HepG2 (cell line): ENCODE results near the gene POLR2J. TPM values are rescaled to one million over a fixed set of nuclear protein-coding genes. Genes with fewer than 3 reads are reported as not detected.

Experiments used
- ATAC-seq: fragments of 200-7000 bp; cut with Tn5 transposase; 3 replicates; pipeline ENCODE4 v1.9.1; 2020; ENCODE audit warnings: mild to moderate bottlenecking, moderate library complexity
- BruUV-seq: library from RNA; stranded (reverse); fragments of 400-500 nt; replicated peaks from 2 replicates; lab custom pipeline; 2021; lab: Mats Ljungman, UMichigan
- CTCF ChIA-PET: fragments of 300-600 bp; formaldehyde crosslinking; extraction: SDS; loops from one replicate; lab custom pipeline; 2021; ENCODE audit warnings: low total read pairs, inconsistent platforms, low intra/inter-chr PET ratio; lab: Yijun Ruan, JAX
- POLR2A ChIA-PET: fragments of 350-600 bp; sonication (Branson Sonifier 250); formaldehyde crosslinking; loops from one replicate; lab custom pipeline; 2020; ENCODE audit warnings: antibody characterized with exemption, inconsistent platforms; lab: Yijun Ruan, JAX
- DNase-seq: peaks from one replicate; pipeline ENCODE4 v3.0.0-alpha.2; 2015; ENCODE audit warnings: low spot score
- FAIRE-seq: peaks from 3 replicates; lab custom pipeline; 2011; peaks lifted over from hg19 to GRCh38; lab: Jason Lieb, UNC
- H2AFZ ChIP-seq: one replicate; pipeline ENCODE4 v1.6.1; 2011; ENCODE audit warnings: low read length, inconsistent platforms
- H3K27ac ChIP-seq: fragments of 300-600 bp; 3 replicates; pipeline ENCODE4 v1.8.0; 2011; ENCODE audit warnings: mixed run types, mild to moderate bottlenecking, mixed read lengths, low read length, inconsistent platforms; ENCODE audit not compliant: insufficient read depth; ENCODE audit errors: extremely low read length
- H3K27me3 ChIP-seq, 2 experiments: fragments of 200-600 bp in 1 of 2; 2 replicates in 1 of 2; 3 replicates in 1 of 2; pipeline versions ENCODE4 v1.6.0 to v1.8.0; 2011; ENCODE audit warnings: low read length in 2 of 2, mild to moderate bottlenecking in 2 of 2, moderate library complexity in 2 of 2, inconsistent platforms in 1 of 2; ENCODE audit not compliant: insufficient read depth in 2 of 2, control insufficient read depth in 1 of 2
- H3K36me3 ChIP-seq, 2 experiments: fragments of 200-600 bp in 1 of 2; replicated peaks in 1 of 2; 2 replicates in 1 of 2; 3 replicates in 1 of 2; pipeline versions ENCODE4 v1.5.1 to v1.8.0; 2011; ENCODE audit warnings: low read length in 2 of 2, inconsistent platforms in 1 of 2; ENCODE audit not compliant: insufficient read depth in 2 of 2, control insufficient read depth in 1 of 2
- H3K4me1 ChIP-seq: 2 replicates; pipeline ENCODE4 v1.5.1; 2012; ENCODE audit warnings: low read length, inconsistent platforms; ENCODE audit not compliant: insufficient read depth
- H3K4me2 ChIP-seq: 2 replicates; pipeline ENCODE4 v1.6.0; 2011; ENCODE audit warnings: low read depth, low read length, inconsistent platforms
- H3K4me3 ChIP-seq, 3 experiments: fragments of 200-600 bp in 1 of 3; sonication (generic), shearing (Covaris generic) in 1 of 3; replicated peaks in 1 of 3; 2 replicates each; pipeline ENCODE4 v1.5.1; 2011 to 2016; ENCODE audit warnings: low read length in 3 of 3, inconsistent platforms in 2 of 3, low read depth in 2 of 3, mild to moderate bottlenecking in 2 of 3, control low read depth in 1 of 3, mixed read lengths in 1 of 3; ENCODE audit not compliant: insufficient read depth in 1 of 3
- H3K79me2 ChIP-seq: one replicate; pipeline ENCODE4 v1.6.1; 2011; ENCODE audit warnings: low read length, inconsistent platforms; ENCODE audit not compliant: insufficient read depth
- H3K9ac ChIP-seq: 2 replicates; pipeline ENCODE4 v1.6.0; 2011; ENCODE audit warnings: mild to moderate bottlenecking, low read depth, low read length, inconsistent platforms; ENCODE audit not compliant: insufficient read depth
- H3K9me3 ChIP-seq: 2 replicates; pipeline ENCODE4 v1.5.1; 2012; ENCODE audit warnings: mild to moderate bottlenecking, low read length
- H4K20me1 ChIP-seq: 2 replicates; pipeline ENCODE4 v1.6.0; 2011; ENCODE audit warnings: inconsistent platforms, mild to moderate bottlenecking, low read length, moderate library complexity; ENCODE audit not compliant: insufficient read depth
- FOXA1 ChIP-seq, 2 experiments: fragments of 450-650 bp in 1 of 2; sonication (generic) in 1 of 2; formaldehyde crosslinking in 1 of 2; IDR thresholded peaks; 2 replicates each; pipeline versions ENCODE4 v1.4.0 to v1.6.1; 2016 to 2020; ENCODE audit warnings: missing genetic modification reagents in 1 of 2
- KDM1A ChIP-seq: IDR thresholded peaks from 2 replicates; pipeline ENCODE4 v1.6.1; 2016; ENCODE audit warnings: missing compliant biosample characterization
- MEF2D ChIP-seq: sonication (generic); formaldehyde crosslinking; IDR thresholded peaks from 2 replicates; pipeline ENCODE4 v1.5.1; 2020; ENCODE audit warnings: mild to moderate bottlenecking, missing genetic modification reagents
- MTA1 ChIP-seq: sonication (generic); formaldehyde crosslinking; IDR thresholded peaks from 2 replicates; pipeline ENCODE4 v1.4.0; 2020; ENCODE audit warnings: missing genetic modification reagents, mild to moderate bottlenecking, borderline replicate concordance
- NR2F1 ChIP-seq, 2 experiments: fragments of 450-650 bp in 1 of 2; formaldehyde crosslinking in 1 of 2; IDR thresholded peaks; 2 replicates each; pipeline versions ENCODE4 v1.5.0 to v1.6.1; 2016 to 2020; ENCODE audit warnings: mild to moderate bottlenecking in 1 of 2, missing compliant biosample characterization in 1 of 2, missing genetic modification reagents in 1 of 2, moderate library complexity in 1 of 2
- SIX4 ChIP-seq: sonication (generic); formaldehyde crosslinking; IDR thresholded peaks from 2 replicates; pipeline ENCODE4 v1.4.0; 2020; ENCODE audit warnings: missing genetic modification reagents
- ZFP41 ChIP-seq: sonication (generic); formaldehyde crosslinking; IDR thresholded peaks from 2 replicates; pipeline ENCODE4 v1.4.0; 2020; ENCODE audit warnings: mild to moderate bottlenecking, missing genetic modification reagents, borderline replicate concordance
- ZMAT3 ChIP-seq: sonication (generic); formaldehyde crosslinking; conservative IDR thresholded peaks from 2 replicates; pipeline ENCODE4 v1.7.0; 2021; ENCODE audit warnings: missing genetic modification reagents
- WGBS: methylation state at CpG from one replicate; pipeline ENCODE4 v1.1.6; 2017; ENCODE audit warnings: low lambda C conversion rate; 5-methylcytosine and 5-hydroxymethylcytosine counted together
- in situ Hi-C: cut with HindIII; loops from 2 replicates; pipeline ENCODE4 v1.10.0; 2017; ENCODE audit warnings: low pct_unique_long_range_greater_than_20kb; ENCODE audit not compliant: extremely low pct_ligation_motif_present
- intact Hi-C: fragments of 100-400 bp; cut with micrococcal nuclease; formaldehyde crosslinking; loops from one replicate; pipeline ENCODE4 v1.10.0; 2022; ENCODE audit not compliant: unreplicated experiment
- polyA plus RNA-seq, 8 experiments: library from polyadenylated mRNA; depleted of rRNA in 3 of 8; stranded (reverse) in 7 of 8; unstranded in 1 of 8; fragments of >200 nt; fragmentation: Illumina TruSeq in 4 of 8; extraction: Trizol in 4 of 8; gene quantifications; 2 replicates each; pipeline versions ENCODE4 v1.2.1 to v1.2.3, GENCODE V29; 2011 to 2016; ENCODE audit warnings: low read depth in 4 of 8, missing spikeins in 1 of 8, mixed read lengths in 1 of 8; ENCODE audit not compliant: insufficient read depth in 1 of 8
- total RNA-seq, 5 experiments: library from RNA; depleted of rRNA; stranded (reverse); fragments of >200 nt; fragmentation: Illumina TruSeq; extraction: Trizol; gene quantifications; 2 replicates each; pipeline ENCODE4 v1.2.3, GENCODE V29; 2016; ENCODE audit warnings: low read depth in 1 of 5
- TF ChIP-seq, protein P1 (sequence below): sonication (generic); formaldehyde crosslinking; IDR thresholded peaks from 2 replicates; pipeline ENCODE4 v1.9.0; 2022; ENCODE audit warnings: missing genetic modification reagents, mild to moderate bottlenecking, borderline replicate concordance
- TF ChIP-seq, protein P2 (sequence below): sonication (generic); formaldehyde crosslinking; conservative IDR thresholded peaks from 2 replicates; pipeline ENCODE4 v1.4.0; 2020; ENCODE audit warnings: mild to moderate bottlenecking, missing genetic modification reagents, moderate library complexity
- TF ChIP-seq, protein P3 (sequence below): sonication (generic); formaldehyde crosslinking; IDR thresholded peaks from 2 replicates; pipeline ENCODE4 v1.4.0; 2020; ENCODE audit warnings: mild to moderate bottlenecking, missing genetic modification reagents
- TF ChIP-seq, protein P4 (sequence below): sonication (generic); formaldehyde crosslinking; IDR thresholded peaks from 2 replicates; pipeline ENCODE4 v1.8.1; 2023; ENCODE audit warnings: missing genetic modification reagents, mild to moderate bottlenecking, borderline replicate concordance

The POLR2J gene
- total and polyA plus RNA-seq, 2 of the 13 experiments (the other 11 are each of a cell fraction or from before 2014, with no cell fraction given), result 41.2 to 71.4 TPM

DNA sequence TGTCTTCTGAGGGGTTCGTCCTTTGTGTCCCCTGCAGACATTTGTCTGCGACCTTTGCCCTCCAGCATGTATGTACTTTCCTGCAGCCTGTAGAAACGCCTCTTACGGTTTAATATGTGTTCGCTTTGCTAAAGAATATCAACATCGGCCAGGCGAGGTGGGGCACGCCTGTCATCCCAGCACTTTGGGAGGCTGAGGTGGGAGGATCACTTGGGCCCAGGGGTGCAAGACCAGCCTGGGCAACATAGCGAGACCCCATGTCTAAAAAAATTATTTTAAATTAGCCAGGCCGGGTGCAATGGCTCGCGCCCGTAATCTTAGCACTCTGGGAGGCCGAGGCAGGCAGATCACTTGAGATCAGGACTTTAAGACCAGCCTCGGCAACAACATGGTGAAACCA, 29.6 kb downstream of the POLR2J start:
- POLR2A ChIA-PET, result no interaction called here
- H3K4me2 ChIP-seq, result no peak overlapping the region
- no peaks in the 10 kb centered on the region for H3K9me3 ChIP-seq
- no peak for ATAC-seq
- no peak overlapping the region for H3K9ac ChIP-seq
- no peak for DNase-seq
- H3K27me3 ChIP-seq, result no peaks in the 10 kb centered on the region
- no peaks in the 10 kb centered on the region for H3K79me2 ChIP-seq
- FAIRE-seq, result no peak
- BruUV-seq, result no TSS peak
- in situ Hi-C loops (no loop called here), intact Hi-C loops (no loop called here)
- no peak overlapping the region for H3K27ac ChIP-seq
- H3K4me1 ChIP-seq, result peaks cover 16% of the 10 kb centered on the region
- no peak overlapping the region for H2AFZ ChIP-seq
- H3K36me3 ChIP-seq, result no peaks in the 10 kb centered on the region
- no peaks in the 10 kb centered on the region for H4K20me1 ChIP-seq
- 88% methylated on average over 15 of the region's 15 CpGs for WGBS
- H3K4me3 ChIP-seq, result no peak overlapping the region
- TF ChIP-seq ZFP41 (no peak), MTA1 (CRISPR knock-in tag) (no peak), KDM1A (CRISPR knock-in tag) (no peak), NR2F1 (CRISPR knock-in tag; IDR thresholded peaks at IDR 0.05) (no peak), SIX4 (CRISPR knock-in tag) (no peak), MEF2D (CRISPR knock-in tag) (no peak), FOXA1 (IDR thresholded peaks at IDR 0.05) (no peak), FOXA1 (CRISPR knock-in tag; IDR thresholded peaks at IDR 0.05) (no peak), ZMAT3 (CRISPR knock-in tag) (no peak)
- TF ChIP-seq, protein P1, sequence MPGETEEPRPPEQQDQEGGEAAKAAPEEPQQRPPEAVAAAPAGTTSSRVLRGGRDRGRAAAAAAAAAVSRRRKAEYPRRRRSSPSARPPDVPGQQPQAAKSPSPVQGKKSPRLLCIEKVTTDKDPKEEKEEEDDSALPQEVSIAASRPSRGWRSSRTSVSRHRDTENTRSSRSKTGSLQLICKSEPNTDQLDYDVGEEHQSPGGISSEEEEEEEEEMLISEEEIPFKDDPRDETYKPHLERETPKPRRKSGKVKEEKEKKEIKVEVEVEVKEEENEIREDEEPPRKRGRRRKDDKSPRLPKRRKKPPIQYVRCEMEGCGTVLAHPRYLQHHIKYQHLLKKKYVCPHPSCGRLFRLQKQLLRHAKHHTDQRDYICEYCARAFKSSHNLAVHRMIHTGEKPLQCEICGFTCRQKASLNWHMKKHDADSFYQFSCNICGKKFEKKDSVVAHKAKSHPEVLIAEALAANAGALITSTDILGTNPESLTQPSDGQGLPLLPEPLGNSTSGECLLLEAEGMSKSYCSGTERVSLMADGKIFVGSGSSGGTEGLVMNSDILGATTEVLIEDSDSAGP (CRISPR knock-in tag), result no peak
- TF ChIP-seq, protein P2, sequence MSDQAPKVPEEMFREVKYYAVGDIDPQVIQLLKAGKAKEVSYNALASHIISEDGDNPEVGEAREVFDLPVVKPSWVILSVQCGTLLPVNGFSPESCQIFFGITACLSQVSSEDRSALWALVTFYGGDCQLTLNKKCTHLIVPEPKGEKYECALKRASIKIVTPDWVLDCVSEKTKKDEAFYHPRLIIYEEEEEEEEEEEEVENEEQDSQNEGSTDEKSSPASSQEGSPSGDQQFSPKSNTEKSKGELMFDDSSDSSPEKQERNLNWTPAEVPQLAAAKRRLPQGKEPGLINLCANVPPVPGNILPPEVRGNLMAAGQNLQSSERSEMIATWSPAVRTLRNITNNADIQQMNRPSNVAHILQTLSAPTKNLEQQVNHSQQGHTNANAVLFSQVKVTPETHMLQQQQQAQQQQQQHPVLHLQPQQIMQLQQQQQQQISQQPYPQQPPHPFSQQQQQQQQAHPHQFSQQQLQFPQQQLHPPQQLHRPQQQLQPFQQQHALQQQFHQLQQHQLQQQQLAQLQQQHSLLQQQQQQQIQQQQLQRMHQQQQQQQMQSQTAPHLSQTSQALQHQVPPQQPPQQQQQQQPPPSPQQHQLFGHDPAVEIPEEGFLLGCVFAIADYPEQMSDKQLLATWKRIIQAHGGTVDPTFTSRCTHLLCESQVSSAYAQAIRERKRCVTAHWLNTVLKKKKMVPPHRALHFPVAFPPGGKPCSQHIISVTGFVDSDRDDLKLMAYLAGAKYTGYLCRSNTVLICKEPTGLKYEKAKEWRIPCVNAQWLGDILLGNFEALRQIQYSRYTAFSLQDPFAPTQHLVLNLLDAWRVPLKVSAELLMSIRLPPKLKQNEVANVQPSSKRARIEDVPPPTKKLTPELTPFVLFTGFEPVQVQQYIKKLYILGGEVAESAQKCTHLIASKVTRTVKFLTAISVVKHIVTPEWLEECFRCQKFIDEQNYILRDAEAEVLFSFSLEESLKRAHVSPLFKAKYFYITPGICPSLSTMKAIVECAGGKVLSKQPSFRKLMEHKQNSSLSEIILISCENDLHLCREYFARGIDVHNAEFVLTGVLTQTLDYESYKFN (CRISPR knock-in tag), result no peak
- TF ChIP-seq, protein P3, sequence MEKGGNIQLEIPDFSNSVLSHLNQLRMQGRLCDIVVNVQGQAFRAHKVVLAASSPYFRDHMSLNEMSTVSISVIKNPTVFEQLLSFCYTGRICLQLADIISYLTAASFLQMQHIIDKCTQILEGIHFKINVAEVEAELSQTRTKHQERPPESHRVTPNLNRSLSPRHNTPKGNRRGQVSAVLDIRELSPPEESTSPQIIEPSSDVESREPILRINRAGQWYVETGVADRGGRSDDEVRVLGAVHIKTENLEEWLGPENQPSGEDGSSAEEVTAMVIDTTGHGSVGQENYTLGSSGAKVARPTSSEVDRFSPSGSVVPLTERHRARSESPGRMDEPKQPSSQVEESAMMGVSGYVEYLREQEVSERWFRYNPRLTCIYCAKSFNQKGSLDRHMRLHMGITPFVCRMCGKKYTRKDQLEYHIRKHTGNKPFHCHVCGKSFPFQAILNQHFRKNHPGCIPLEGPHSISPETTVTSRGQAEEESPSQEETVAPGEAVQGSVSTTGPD (CRISPR knock-in tag), result no peak
- TF ChIP-seq, protein P4, sequence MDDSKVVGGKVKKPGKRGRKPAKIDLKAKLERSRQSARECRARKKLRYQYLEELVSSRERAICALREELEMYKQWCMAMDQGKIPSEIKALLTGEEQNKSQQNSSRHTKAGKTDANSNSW (CRISPR knock-in tag), result no peak
- CTCF ChIA-PET, result no interaction called here
